H4 (cell line): ENCODE results near the gene CCDC124. TPM values are rescaled to one million over a fixed set of nuclear protein-coding genes. Genes with fewer than 3 reads are reported as not detected.

Experiments
- DNase-seq: peaks from one replicate; pipeline ENCODE4 v3.0.0-alpha.2; 2015; ENCODE audit warnings: low spot score
- total RNA-seq: library from RNA; depleted of rRNA; stranded (reverse); fragments of >200 nt; shearing (Covaris generic); gene quantifications from 2 replicates; pipeline ENCODE4 v1.2.3, GENCODE V29; 2014

CCDC124 gene
- total RNA-seq, 1 experiment from 2014 or later: 36.6 TPM

- no peak for DNase-seq
Observed at GRCh38 chr19:17933414-17934129, 757 bp downstream of the CCDC124 start.

GRCh38 chr19:17936379-17936778 lies 3.6 kb downstream of the CCDC124 start:
- DNase-seq: no peak

GRCh38 chr19:17937371-17937900 lies 4.6 kb downstream of the CCDC124 start:
- no peak for DNase-seq

- DNase-seq: peak; percentile 77
Observed at GRCh38 chr19:17938092-17938845, 5.5 kb downstream of the CCDC124 start.

GRCh38 chr19:17942181-17942580 lies 9.4 kb downstream of the CCDC124 start:
- no peak for DNase-seq

- no peak for DNase-seq
Observed at GRCh38 chr19:17942582-17943273, 9.9 kb downstream of the CCDC124 start.

GRCh38 chr19:17943274-17944221 lies 10.7 kb downstream of the CCDC124 start:
- no peak for DNase-seq

- DNase-seq: no peak
Observed at GRCh38 chr19:17944301-17944700, 11.5 kb downstream of the CCDC124 start.

GRCh38 chr19:17946965-17947784 lies 14.4 kb downstream of the CCDC124 start:
- DNase-seq: no peak

GRCh38 chr19:17947815-17948513 lies 15.1 kb downstream of the CCDC124 start:
- peak; percentile 92 for DNase-seq

GRCh38 chr19:17948514-17948900 lies 15.7 kb downstream of the CCDC124 start:
- DNase-seq: no peak

GRCh38 chr19:17948931-17949930 lies 16.4 kb downstream of the CCDC124 start:
- DNase-seq: no peak

GRCh38 chr19:17949956-17950309 lies 17.1 kb downstream of the CCDC124 start:
- DNase-seq: no peak

- no peak for DNase-seq
Observed at GRCh38 chr19:17950310-17951156, 17.7 kb downstream of the CCDC124 start.

GRCh38 chr19:17951157-17951989 lies 18.6 kb downstream of the CCDC124 start:
- DNase-seq: no peak
